Fibroblast of pulmonary artery (primary cell): ENCODE data around the gene CBLL1.

ENCODE experiments used
- DNase-seq: peaks from one replicate; pipeline ENCODE4 v3.0.0-alpha.2; 2010; ENCODE audit warnings: low read depth
- H3K4me3 ChIP-seq: replicated peaks from 2 replicates; pipeline ENCODE4 v1.5.1; 2011; ENCODE audit warnings: low read depth, mild to moderate bottlenecking, control low read depth, low read length, moderate library complexity
- CTCF ChIP-seq: IDR thresholded peaks from 2 replicates; pipeline ENCODE4 v1.5.1; 2011; ENCODE audit warnings: mild to moderate bottlenecking, control low read depth, low read length, inconsistent platforms; ENCODE audit errors: missing control alignments

The CBLL1 gene

GRCh38 chr7:107703219-107703618 lies 40.7 kb upstream of the CBLL1 start:
- H3K4me3 ChIP-seq, result no peak overlapping the region
- no peak for TF ChIP-seq CTCF
- DNase-seq, result no peak

DNA sequence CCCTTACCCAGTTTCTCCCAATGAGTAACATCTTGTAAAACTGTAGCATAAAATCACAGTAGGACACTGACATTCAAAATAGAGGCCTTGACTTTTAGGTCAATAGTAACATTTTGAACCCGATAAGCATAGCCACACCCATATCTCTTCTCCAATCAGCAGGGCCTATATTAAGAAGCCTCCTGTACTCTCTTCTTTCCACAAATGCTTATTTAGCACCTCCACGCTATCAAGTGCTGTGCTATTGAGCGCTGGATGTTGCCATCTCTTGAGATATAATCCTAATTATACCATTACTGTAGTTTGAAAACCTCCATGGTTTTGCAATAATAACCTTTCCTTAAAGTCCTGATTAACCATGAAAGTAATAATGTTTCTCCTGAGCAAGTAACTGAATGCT lies 40.1 kb upstream of the CBLL1 start:
- TF ChIP-seq CTCF, result no peak
- DNase-seq, result no peak

GRCh38 chr7:107708956-107709355 lies 35.0 kb upstream of the CBLL1 start:
- no peak for DNase-seq
- TF ChIP-seq CTCF, result no peak
- H3K4me3 ChIP-seq, result no peak overlapping the region

More for the DNA sequence above, 40.1 kb upstream of the CBLL1 start:
- no peak overlapping the region for H3K4me3 ChIP-seq

DNA sequence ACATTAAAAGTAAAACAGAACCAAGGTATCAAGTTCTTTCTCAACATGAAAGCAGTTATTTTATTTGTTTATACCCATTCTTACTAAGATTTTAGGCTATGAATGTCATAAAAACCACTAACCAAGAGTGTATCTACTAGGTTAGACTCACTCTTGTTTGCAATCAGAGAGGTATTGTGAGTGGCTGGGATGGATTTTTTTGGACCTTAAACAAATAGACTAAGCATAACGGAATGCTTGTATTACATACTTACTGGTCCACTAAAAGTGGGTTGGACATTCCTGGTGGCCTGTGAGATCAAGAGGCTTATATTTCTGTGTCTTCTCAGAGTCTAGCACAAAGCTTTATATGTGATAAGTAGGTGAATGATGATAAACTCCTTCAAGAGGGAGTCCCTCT lies 32.6 kb upstream of the CBLL1 start:
- no peak for DNase-seq
- no peak overlapping the region for H3K4me3 ChIP-seq

GRCh38 chr7:107712025-107712424 lies 31.9 kb upstream of the CBLL1 start:
- TF ChIP-seq CTCF, result no peak
- H3K4me3 ChIP-seq, result no peak overlapping the region
- no peak for DNase-seq

More for the DNA sequence above, 32.6 kb upstream of the CBLL1 start:
- TF ChIP-seq CTCF, result no peak

- no peak for DNase-seq
- H3K4me3 ChIP-seq, result no peak overlapping the region
- no peak for TF ChIP-seq CTCF
Measured at GRCh38 chr7:107712896-107713295, 31.0 kb upstream of the CBLL1 start.

DNA sequence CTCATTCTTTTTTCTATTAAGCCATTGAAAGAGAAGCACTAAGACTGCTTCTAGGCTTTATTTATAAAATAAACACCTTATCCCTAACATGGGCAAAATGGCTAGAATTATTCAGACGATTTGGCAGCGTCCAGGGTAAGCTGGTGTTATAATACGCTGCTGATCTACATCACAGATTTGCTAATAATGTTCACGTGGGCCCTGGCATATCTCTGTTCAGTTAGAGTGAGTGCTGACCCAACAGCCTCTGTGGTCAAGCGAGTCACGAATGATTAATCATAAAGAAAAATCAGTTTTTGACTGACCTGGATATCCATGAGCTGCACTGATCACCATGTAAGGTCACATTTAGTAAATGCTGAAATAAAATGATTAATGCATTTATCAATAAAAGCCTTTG lies 28.4 kb upstream of the CBLL1 start:
- DNase-seq, result no peak
- H3K4me3 ChIP-seq, result no peak overlapping the region
- TF ChIP-seq CTCF, result no peak
